ENCODE measurements around the gene YY1. TPM values are rescaled to one million over a fixed set of nuclear protein-coding genes. Genes with fewer than 3 reads are reported as not detected.
A peak's percentile ranks its signal among the peaks of the same experiment; 100 is the strongest.

YY1 gene
- total and polyA plus RNA-seq, 2 of the 4 experiments (the other 2 are of a cell fraction): 21.7 to 29.9 TPM

DNA sequence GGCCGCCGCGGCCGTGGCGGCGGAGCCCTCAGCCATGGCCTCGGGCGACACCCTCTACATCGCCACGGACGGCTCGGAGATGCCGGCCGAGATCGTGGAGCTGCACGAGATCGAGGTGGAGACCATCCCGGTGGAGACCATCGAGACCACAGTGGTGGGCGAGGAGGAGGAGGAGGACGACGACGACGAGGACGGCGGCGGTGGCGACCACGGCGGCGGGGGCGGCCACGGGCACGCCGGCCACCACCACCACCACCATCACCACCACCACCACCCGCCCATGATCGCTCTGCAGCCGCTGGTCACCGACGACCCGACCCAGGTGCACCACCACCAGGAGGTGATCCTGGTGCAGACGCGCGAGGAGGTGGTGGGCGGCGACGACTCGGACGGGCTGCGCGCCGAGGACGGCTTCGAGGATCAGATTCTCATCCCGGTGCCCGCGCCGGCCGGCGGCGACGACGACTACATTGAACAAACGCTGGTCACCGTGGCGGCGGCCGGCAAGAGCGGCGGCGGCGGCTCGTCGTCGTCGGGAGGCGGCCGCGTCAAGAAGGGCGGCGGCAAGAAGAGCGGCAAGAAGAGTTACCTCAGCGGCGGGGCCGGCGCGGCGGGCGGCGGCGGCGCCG is 381 bp downstream of the YY1 start:
- in situ Hi-C loops (cut with MboI; ENCODE audit: low sequenced_read_pairs): no loop called here
- H3K4ac ChIP-seq (ENCODE audit: low read depth, low read length): peak overlapping the region; percentile 93
- WGBS, 2 experiments (ENCODE audit: extremely low coverage in 2 of 2, insufficient read length in 1 of 2): 0% methylated on average over 47 of the region's 93 CpGs; no CpG with 5 or more reads in 1 of the 2 experiments
- dilution Hi-C loops (cut with HindIII; ENCODE audit: low sequenced_read_pairs, unreplicated experiment): no loop called here
- H3K9ac ChIP-seq (ENCODE audit: low read depth, low read length): peak overlapping the region; percentile 99
- no peaks in the 10 kb centered on the region for H3K36me3 ChIP-seq (ENCODE audit: control insufficient read depth, insufficient read depth, low read length)
- H2AK9ac ChIP-seq (replicated peaks; ENCODE audit: low read depth, low read length, poor library complexity): peak overlapping the region; percentile 97
- no peaks in the 10 kb centered on the region for H3K9me3 ChIP-seq (ENCODE audit: control insufficient read depth, insufficient read depth, low read length)
- H3K79me1 ChIP-seq (ENCODE audit: low read depth in 1 of 2, low read length in 2 of 2): peaks cover 0 to 31% of the 10 kb centered on the region in 2 experiments; a peak in 3 of 4 replicates
- TF ChIP-seq NFE2L2 (IDR thresholded peaks at IDR 0.05; ENCODE audit: low read depth, low read length) (no peak), CHD1 (IDR thresholded peaks at IDR 0.05; ENCODE audit: low read depth, low read length) (peak; percentile 81; the same call in 1 of the 2 replicates), BHLHE40 (IDR thresholded peaks at IDR 0.05; ENCODE audit: low read depth, low read length) (no peak)
- peak overlapping the region; percentile 56; the same call in 1 of the 2 replicates for H3K56ac ChIP-seq (ENCODE audit: extremely low read depth, insufficient read depth, low read length)
- intact Hi-C loops (cut with micrococcal nuclease): no loop called here
- H3K18ac ChIP-seq (ENCODE audit: low read depth, low read length): peak overlapping the region; percentile 94
- peak overlapping the region; percentile 99 for H3K27ac ChIP-seq (ENCODE audit: insufficient read depth, low read length)
- peak overlapping the region; percentile 93 for H2AK5ac ChIP-seq (ENCODE audit: low read depth, low read length)
- H2AFZ ChIP-seq (replicated peaks; ENCODE audit: low read length, poor library complexity): peak overlapping the region; percentile 88
- peak overlapping the region; percentile 97 for H2BK5ac ChIP-seq (ENCODE audit: low read depth, low read length, poor library complexity, severe bottlenecking)
- no peak overlapping the region for H2BK120ac ChIP-seq (ENCODE audit: low read depth, low read length)
- H4K8ac ChIP-seq (ENCODE audit: low read depth in 2 of 2, low read length in 2 of 2): peak overlapping the region; percentile 72 to 82; a peak in 2 of 4 replicates
- no peaks in the 10 kb centered on the region for H3K27me3 ChIP-seq (ENCODE audit: control insufficient read depth, insufficient read depth, low read length)
- H3K14ac ChIP-seq (replicated peaks; ENCODE audit: low read depth, low read length): peak overlapping the region; percentile 79
- peaks cover 86% of the 10 kb centered on the region for H4K20me1 ChIP-seq (ENCODE audit: insufficient read depth, low read length)
- no TSS peak for BruUV-seq (replicated peaks)
- H3K23ac ChIP-seq (ENCODE audit: low read depth, low read length): peak overlapping the region; percentile 92
- peak overlapping the region; percentile 94 for H3K4me2 ChIP-seq (ENCODE audit: low read depth, low read length)
- H4K5ac ChIP-seq (ENCODE audit: low read depth, low read length): peak overlapping the region; percentile 87
- ATAC-seq (ENCODE audit: low read depth) (no peak), DNase-seq (no peak)
- peak overlapping the region; percentile 88 for H4K91ac ChIP-seq (ENCODE audit: insufficient read depth, low read depth, low read length)
- H2BK20ac ChIP-seq (ENCODE audit: low read depth, low read length): no peak overlapping the region
- H3K4me1 ChIP-seq (ENCODE audit: control insufficient read depth, insufficient read depth, low read length): peaks cover 3% of the 10 kb centered on the region; the same call in 1 of the 2 replicates
- CTCF ChIA-PET: no interaction called here
- POLR2A ChIA-PET (ENCODE audit: unreplicated experiment): no interaction called here
- no peak overlapping the region for H2BK15ac ChIP-seq (ENCODE audit: low read depth, low read length)
- H3K4me3 ChIP-seq (ENCODE audit: insufficient read depth, low read depth, low read length): peak overlapping the region; percentile 100
- H3K9me1 ChIP-seq (ENCODE audit: insufficient read depth, low read length): peaks cover 3% of the 10 kb centered on the region; the same call in 1 of the 2 replicates
